ENCODE data around the gene INPP5B. TPM values are rescaled to one million over a fixed set of nuclear protein-coding genes. Genes with fewer than 3 reads are reported as not detected.

INPP5B gene
- total and polyA plus RNA-seq, 9 of the 15 experiments (the other 6 are each of a cell fraction or from before 2014, with no cell fraction given) = 14.1 to 28.7 (median 20.9) TPM

DNA sequence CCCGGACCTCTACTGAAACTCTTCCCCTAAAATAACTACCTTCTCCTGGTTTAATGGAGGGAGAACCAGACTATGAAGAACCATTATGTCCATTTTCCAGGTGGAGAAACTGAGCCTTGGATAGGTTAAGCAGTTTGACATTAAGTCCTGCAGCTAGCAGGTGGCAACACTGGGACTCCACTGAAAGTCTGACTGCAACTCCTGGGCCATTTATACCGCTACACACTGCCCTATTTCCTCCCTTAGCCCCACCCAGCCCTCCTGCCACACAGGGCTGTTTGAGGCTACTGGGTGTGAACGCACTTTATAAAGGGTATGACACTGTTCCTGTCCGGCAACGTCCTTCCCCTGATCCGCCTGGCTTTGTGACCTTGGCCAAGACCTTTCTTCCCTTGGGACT is 511 bp upstream of the INPP5B start:
- no peak for ATAC-seq
- CTCF ChIA-PET (ENCODE audit: low intra/inter-chr PET ratio) = no interaction called here
- BruUV-seq (replicated peaks) = no TSS peak
- peaks cover 9% of the 10 kb centered on the region; the same call in 1 of the 3 replicates for H3K36me3 ChIP-seq (ENCODE audit: control insufficient read depth, insufficient read depth, low read length)
- H3K9ac ChIP-seq (ENCODE audit: insufficient read depth in 1 of 2, low read depth in 2 of 2, low read length in 2 of 2) = peak overlapping the region; percentile 40 to 88; a peak in 2 of 4 replicates
- 55% methylated on average over 6 of the region's 6 CpGs for WGBS (ENCODE audit: insufficient coverage, low coverage, missing lambda C conversion rate)
- H3K27me3 ChIP-seq (ENCODE audit: control insufficient read depth in 2 of 2, insufficient read depth in 2 of 2, low read length in 2 of 2) = no peaks in the 10 kb centered on the region
- H2AFZ ChIP-seq (ENCODE audit: low read depth, low read length) = peak overlapping the region; percentile 92
- intact Hi-C loops (cut with micrococcal nuclease) = no loop called here
- FAIRE-seq = peak; percentile 57
- peaks cover 15 to 29% of the 10 kb centered on the region in 2 experiments; a peak in 4 of 5 replicates for H3K4me1 ChIP-seq (replicated peaks in 1 of 2; ENCODE audit: control insufficient read depth in 2 of 2, insufficient read depth in 2 of 2, low read length in 2 of 2)
- H3K4me3 ChIP-seq = no peak overlapping the region
- POLR2A ChIA-PET = interaction anchor here (0.6 to 3.3 kb wide), 11 partner anchors 9 to 1857 kb away, joined by 3 to 14 read pairs (median 3); partner anchors contain the start of genes C1orf122 and YRDC
- peak; percentile 64; the same call in 1 of the 2 replicates for TF ChIP-seq ADNP (tag; IDR thresholded peaks at IDR 0.05)
- TF ChIP-seq ZFP36 (IDR thresholded peaks at IDR 0.05; ENCODE audit: low read depth, low read length, partially characterized antibody) = no peak
- TF ChIP-seq ZFP91 (CRISPR knock-in tag; IDR thresholded peaks at IDR 0.05) = 0 out of 2 replicates have a peak, but pooled peaks have one; percentile 44
- no peak for TF ChIP-seq ZNF778 (CRISPR knock-in tag; IDR thresholded peaks at IDR 0.05)
- peak; percentile 79 for TF ChIP-seq RBM25 (IDR thresholded peaks at IDR 0.05; ENCODE audit: low read depth, low read length, severe bottlenecking)
- TF ChIP-seq KDM1A (IDR thresholded peaks at IDR 0.05) = peak in 1 of 2 experiments; percentile 71; a peak in 2 of 4 replicates
- peak; percentile 85 for TF ChIP-seq BCOR (IDR thresholded peaks at IDR 0.05)
- 0 out of 4 replicates have a peak, but pooled peaks of 1 of the 2 experiments have one; percentile 39 for TF ChIP-seq TBL1XR1 (IDR thresholded peaks at IDR 0.05; ENCODE audit: low read length in 2 of 2)
- 0 out of 2 replicates have a peak, but pooled peaks have one; percentile 0 for TF ChIP-seq SMC3 (conservative IDR thresholded peaks at IDR 0.05; ENCODE audit: insufficient read depth, low read depth, low read length)
- no peaks in the 10 kb centered on the region for H3K9me3 ChIP-seq (replicated peaks; ENCODE audit: control insufficient read depth, insufficient read depth, low read depth, low read length)
- peak overlapping the region; percentile 89; the same call in 2 of the 3 replicates for H3K27ac ChIP-seq (ENCODE audit: extremely low read depth, low read depth, low read length)
- H3K79me2 ChIP-seq (ENCODE audit: control insufficient read depth, insufficient read depth, low read length) = peaks cover 7% of the 10 kb centered on the region; the same call in 2 of the 3 replicates
- DNase-seq (ENCODE audit: extremely low read depth in 1 of 4, low spot score in 3 of 4) = no peak
- no peaks in the 10 kb centered on the region for H4K20me1 ChIP-seq (replicated peaks; ENCODE audit: control insufficient read depth, insufficient read depth, low read length)
- H3K4me2 ChIP-seq (ENCODE audit: insufficient read depth, low read length) = peak overlapping the region; percentile 96
- no peaks in the 10 kb centered on the region for H3K9me1 ChIP-seq (ENCODE audit: control insufficient read depth, insufficient read depth, low read length)
- in situ Hi-C loops (cut with MboI) = no loop called here

Measured in K562 (cell line).